ENCODE measurements around the gene USP13. TPM values are rescaled to one million over a fixed set of nuclear protein-coding genes. Genes with fewer than 3 reads are reported as not detected.

Gene USP13
- total and polyA plus RNA-seq, 2 of the 13 experiments (the other 11 are each of a cell fraction or from before 2014, with no cell fraction given), result 15.9 to 36.7 TPM

- H3K9me3 ChIP-seq (ENCODE audit: low read length), result no peaks in the 10 kb centered on the region
- no peaks in the 10 kb centered on the region for H4K20me1 ChIP-seq (ENCODE audit: insufficient read depth, low read length)
- in situ Hi-C loops (cut with HindIII; ENCODE audit: extremely low pct_ligation_motif_present, low pct_unique_long_range_greater_than_20kb) (loop anchor here (25.0 kb wide), 1 partner anchor 786 kb away; no protein-coding TSS in a partner anchor), intact Hi-C loops (cut with micrococcal nuclease; ENCODE audit: unreplicated experiment) (no loop called here)
- H3K27ac ChIP-seq (ENCODE audit: extremely low read length, insufficient read depth, low read length), result no peak overlapping the region
- ChIA-PET POLR2A (no interaction called here), CTCF (ENCODE audit: low intra/inter-chr PET ratio, low total read pairs) (no interaction called here)
- no peak overlapping the region for H3K9ac ChIP-seq (ENCODE audit: insufficient read depth, low read depth, low read length)
- ATAC-seq (no peak), FAIRE-seq (no peak), DNase-seq (ENCODE audit: low spot score) (peak; percentile 4)
- H3K27me3 ChIP-seq (ENCODE audit: control insufficient read depth in 1 of 2, insufficient read depth in 2 of 2, low read length in 2 of 2), result 0 out of 5 replicates have a peak, but pooled peaks cover 0 to 3% of the 10 kb centered on the region in 2 experiments
- H2AFZ ChIP-seq (ENCODE audit: low read length), result no peak overlapping the region
- TF ChIP-seq CEBPB (IDR thresholded peaks at IDR 0.05; ENCODE audit: borderline replicate concordance, low read depth, low read length) (peak; percentile 73), ATF4 (CRISPR knock-in tag; IDR thresholded peaks at IDR 0.05) (peak in 1 of 2 experiments; percentile 31; a peak in 1 of 4 replicates), SNRNP70 (IDR thresholded peaks at IDR 0.05; ENCODE audit: low read depth, low read length) (no peak), ZBTB7A (CRISPR knock-in tag; IDR thresholded peaks at IDR 0.05) (no peak)
- H3K4me1 ChIP-seq (ENCODE audit: insufficient read depth, low read length), result peaks cover 10% of the 10 kb centered on the region; the same call in 1 of the 2 replicates
- BruUV-seq (replicated peaks), result no TSS peak
- no peak overlapping the region for H3K4me3 ChIP-seq (replicated peaks in 1 of 3; ENCODE audit: insufficient read depth in 1 of 3, low read depth in 2 of 3, low read length in 3 of 3)
- H3K79me2 ChIP-seq (ENCODE audit: insufficient read depth, low read length), result no peaks in the 10 kb centered on the region
- H3K4me2 ChIP-seq (ENCODE audit: low read depth, low read length), result no peak overlapping the region
- no peaks in the 10 kb centered on the region for H3K36me3 ChIP-seq (replicated peaks in 1 of 2; ENCODE audit: control insufficient read depth in 1 of 2, insufficient read depth in 2 of 2, low read length in 2 of 2)
These were observed 148.4 kb downstream of the USP13 start for GRCh38 chr3:179801263-179801662.

GRCh38 chr3:179801856-179802255 lies 149.0 kb downstream of the USP13 start:
- Histone ChIP-seq H3K27me3 (ENCODE audit: control insufficient read depth in 1 of 2, insufficient read depth in 2 of 2, low read length in 2 of 2) (0 out of 5 replicates have a peak, but pooled peaks cover 0 to 3% of the 10 kb centered on the region in 2 experiments), H4K20me1 (ENCODE audit: insufficient read depth, low read length) (no peaks in the 10 kb centered on the region), H3K4me1 (ENCODE audit: insufficient read depth, low read length) (peaks cover 4% of the 10 kb centered on the region; the same call in 1 of the 2 replicates), H3K9ac (ENCODE audit: insufficient read depth, low read depth, low read length) (no peak overlapping the region), H2AFZ (ENCODE audit: low read length) (no peak overlapping the region), H3K36me3 (replicated peaks in 1 of 2; ENCODE audit: control insufficient read depth in 1 of 2, insufficient read depth in 2 of 2, low read length in 2 of 2) (no peaks in the 10 kb centered on the region), H3K9me3 (ENCODE audit: low read length) (no peaks in the 10 kb centered on the region), H3K27ac (ENCODE audit: extremely low read length, insufficient read depth, low read length) (no peak overlapping the region), H3K79me2 (ENCODE audit: insufficient read depth, low read length) (no peaks in the 10 kb centered on the region), H3K4me3 (replicated peaks in 1 of 3; ENCODE audit: insufficient read depth in 1 of 3, low read depth in 2 of 3, low read length in 3 of 3) (no peak overlapping the region), H3K4me2 (ENCODE audit: low read depth, low read length) (no peak overlapping the region)
- POLR2A ChIA-PET, result no interaction called here
- no TSS peak for BruUV-seq (replicated peaks)
- ATAC-seq (no peak), FAIRE-seq (no peak), DNase-seq (ENCODE audit: low spot score) (no peak)
- in situ Hi-C loops (cut with HindIII; ENCODE audit: extremely low pct_ligation_motif_present, low pct_unique_long_range_greater_than_20kb) (loop anchor here (25.0 kb wide), 1 partner anchor 785 kb away; no protein-coding TSS in a partner anchor), intact Hi-C loops (cut with micrococcal nuclease; ENCODE audit: unreplicated experiment) (no loop called here)
- WGBS (ENCODE audit: low lambda C conversion rate), result 86% methylated on average over 4 of the region's 4 CpGs
- TF ChIP-seq, protein P1, sequence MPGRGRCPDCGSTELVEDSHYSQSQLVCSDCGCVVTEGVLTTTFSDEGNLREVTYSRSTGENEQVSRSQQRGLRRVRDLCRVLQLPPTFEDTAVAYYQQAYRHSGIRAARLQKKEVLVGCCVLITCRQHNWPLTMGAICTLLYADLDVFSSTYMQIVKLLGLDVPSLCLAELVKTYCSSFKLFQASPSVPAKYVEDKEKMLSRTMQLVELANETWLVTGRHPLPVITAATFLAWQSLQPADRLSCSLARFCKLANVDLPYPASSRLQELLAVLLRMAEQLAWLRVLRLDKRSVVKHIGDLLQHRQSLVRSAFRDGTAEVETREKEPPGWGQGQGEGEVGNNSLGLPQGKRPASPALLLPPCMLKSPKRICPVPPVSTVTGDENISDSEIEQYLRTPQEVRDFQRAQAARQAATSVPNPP (CRISPR knock-in tag; IDR thresholded peaks at IDR 0.05), result no peak
- TF ChIP-seq, protein P2, sequence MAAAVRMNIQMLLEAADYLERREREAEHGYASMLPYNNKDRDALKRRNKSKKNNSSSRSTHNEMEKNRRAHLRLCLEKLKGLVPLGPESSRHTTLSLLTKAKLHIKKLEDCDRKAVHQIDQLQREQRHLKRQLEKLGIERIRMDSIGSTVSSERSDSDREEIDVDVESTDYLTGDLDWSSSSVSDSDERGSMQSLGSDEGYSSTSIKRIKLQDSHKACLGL (CRISPR knock-in tag; IDR thresholded peaks at IDR 0.05), result no peak
- TF ChIP-seq ZNF7 (CRISPR knock-in tag; IDR thresholded peaks at IDR 0.05), result no peak
- no peak for TF ChIP-seq CEBPG (CRISPR knock-in tag; IDR thresholded peaks at IDR 0.05)
- TF ChIP-seq HOXA3 (CRISPR knock-in tag; IDR thresholded peaks at IDR 0.05), result no peak
- TF ChIP-seq HMG20B (CRISPR knock-in tag; conservative IDR thresholded peaks at IDR 0.05), result no peak
- TF ChIP-seq, protein P3, sequence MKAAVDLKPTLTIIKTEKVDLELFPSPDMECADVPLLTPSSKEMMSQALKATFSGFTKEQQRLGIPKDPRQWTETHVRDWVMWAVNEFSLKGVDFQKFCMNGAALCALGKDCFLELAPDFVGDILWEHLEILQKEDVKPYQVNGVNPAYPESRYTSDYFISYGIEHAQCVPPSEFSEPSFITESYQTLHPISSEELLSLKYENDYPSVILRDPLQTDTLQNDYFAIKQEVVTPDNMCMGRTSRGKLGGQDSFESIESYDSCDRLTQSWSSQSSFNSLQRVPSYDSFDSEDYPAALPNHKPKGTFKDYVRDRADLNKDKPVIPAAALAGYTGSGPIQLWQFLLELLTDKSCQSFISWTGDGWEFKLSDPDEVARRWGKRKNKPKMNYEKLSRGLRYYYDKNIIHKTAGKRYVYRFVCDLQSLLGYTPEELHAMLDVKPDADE (CRISPR knock-in tag; IDR thresholded peaks at IDR 0.05), result no peak
- TF ChIP-seq TOE1 (CRISPR knock-in tag; IDR thresholded peaks at IDR 0.05), result no peak
- TF ChIP-seq ZNF17 (CRISPR knock-in tag; IDR thresholded peaks at IDR 0.05), result no peak
- CTCF ChIA-PET (ENCODE audit: low intra/inter-chr PET ratio, low total read pairs), result no interaction called here

All from HepG2 (cell line).